Esophagus (tissue), 2 donors: Measurements from ENCODE around the gene ADPRM. TPM values are rescaled to one million over a fixed set of nuclear protein-coding genes. Genes with fewer than 3 reads are reported as not detected.
"Not testable (repeated sequence)": the region's sequence is repeated elsewhere in the genome, so short reads cannot be mapped to it uniquely, and the experiment has no call there.

ENCODE experiments used
- H3K27ac ChIP-seq, 2 donors: one replicate each; pipeline ENCODE4 v1.5.1; 2013; ENCODE audit warnings: low read depth in 2 of 2, mild to moderate bottlenecking in 2 of 2, inconsistent platforms in 1 of 2, low read length in 1 of 2, moderate library complexity in 1 of 2
- H3K27me3 ChIP-seq, 2 donors: one replicate each; pipeline ENCODE4 v1.6.1; 2013; ENCODE audit warnings: low read length in 2 of 2, control low read depth in 1 of 2, mild to moderate bottlenecking in 1 of 2; ENCODE audit not compliant: insufficient read depth in 2 of 2, control insufficient read depth in 1 of 2
- H3K36me3 ChIP-seq, 2 donors: one replicate each; pipeline ENCODE4 v1.6.1; 2013; ENCODE audit warnings: low read length in 1 of 2; ENCODE audit not compliant: control insufficient read depth in 2 of 2, insufficient read depth in 2 of 2
- H3K4me1 ChIP-seq, 2 donors: one replicate each; pipeline ENCODE4 v1.6.1; 2013; ENCODE audit warnings: low read length in 1 of 2; ENCODE audit not compliant: control insufficient read depth in 2 of 2, insufficient read depth in 2 of 2
- H3K4me3 ChIP-seq, 2 donors: one replicate each; pipeline ENCODE4 v1.5.1; 2013; ENCODE audit warnings: low read length in 2 of 2, mild to moderate bottlenecking in 2 of 2, low read depth in 1 of 2, moderate library complexity in 1 of 2
- H3K9me3 ChIP-seq, 2 donors: one replicate each; pipeline ENCODE4 v1.6.1; 2013; ENCODE audit warnings: mild to moderate bottlenecking in 2 of 2, low read depth in 1 of 2, low read length in 1 of 2, moderate library complexity in 1 of 2; ENCODE audit not compliant: control insufficient read depth in 2 of 2, insufficient read depth in 1 of 2
- WGBS, 2 donors: extraction: QIAGEN DNeasy Blood & Tissue Kit; methylation state at CpG; one replicate each; pipeline ENCODE4 v1.1.7; 2013; 5-methylcytosine and 5-hydroxymethylcytosine counted together
- polyA plus RNA-seq, 2 donors: library from polyadenylated mRNA; stranded (reverse); fragments of 200-250 nt; gene quantifications; one replicate each; pipeline ENCODE4 v1.2.3, GENCODE V29; 2013
- donor health status: healthy with polysubstance abuse.
- donor health status: Bipolar disorder and iron deficiency.

The ADPRM gene
- polyA plus RNA-seq, 2 donors = 3.5 to 6.5 TPM

GRCh38 chr17:10695875-10696407 is 1.5 kb upstream of the ADPRM start:
- peak overlapping the region; percentile 14 to 94 for H3K4me3 ChIP-seq
- WGBS, 2 donors = 80 to 87% methylated on average over 17 of the region's 17 CpGs
- not testable (repeated sequence) for H3K27ac ChIP-seq

GRCh38 chr17:10698096-10698818 is 863 bp downstream of the ADPRM start:
- Histone ChIP-seq H3K9me3 (no peaks in the 10 kb centered on the region), H3K4me3 (peak overlapping the region; percentile 94 to 99), H3K4me1 (peaks cover 0 to 6% of the 10 kb centered on the region in 2 donors), H3K27ac (peak overlapping the region; percentile 13 to 96), H3K36me3 (no peaks in the 10 kb centered on the region), H3K27me3 (no peaks in the 10 kb centered on the region)
- 7 to 9% methylated on average over 18 of the region's 18 CpGs for WGBS, 2 donors

More at GRCh38 chr17:10695875-10696407, 1.5 kb upstream of the ADPRM start:
- not testable (repeated sequence) for H3K4me1 ChIP-seq, H3K27me3 ChIP-seq, H3K36me3 ChIP-seq, H3K9me3 ChIP-seq

GRCh38 chr17:10699856-10700255 is 2.5 kb downstream of the ADPRM start:
- Histone ChIP-seq H3K4me3 (no peak overlapping the region), H3K9me3 (no peaks in the 10 kb centered on the region), H3K36me3 (peaks cover 0 to 1% of the 10 kb centered on the region in 2 donors), H3K4me1 (peaks cover 0 to 6% of the 10 kb centered on the region in 2 donors), H3K27me3 (no peaks in the 10 kb centered on the region), H3K27ac (no peak overlapping the region)
- 73 to 91% methylated on average over 1 of the region's 1 CpG for WGBS, 2 donors

DNA sequence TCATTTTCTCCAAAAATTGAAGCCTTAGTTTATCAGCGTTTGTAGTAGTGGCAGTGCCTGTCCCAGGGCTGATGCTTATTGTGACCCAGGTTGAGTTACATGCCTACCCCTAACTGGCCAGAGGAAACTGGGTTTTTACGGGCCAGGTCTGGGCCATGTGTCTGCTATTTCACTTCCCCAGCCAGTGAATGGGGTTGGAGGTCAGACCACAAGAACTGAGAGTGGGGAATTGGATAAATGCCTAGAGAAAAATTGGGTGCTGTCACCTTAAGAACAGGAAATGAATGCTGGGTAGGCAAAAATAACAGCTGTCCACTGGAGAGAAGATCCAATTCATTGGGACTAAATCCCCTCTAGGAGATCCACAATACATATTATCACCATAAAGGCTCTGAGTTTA is 5.2 kb downstream of the ADPRM start:
- Histone ChIP-seq H3K27me3 (no peaks in the 10 kb centered on the region), H3K4me3 (no peak overlapping the region), H3K4me1 (peaks cover 0 to 5% of the 10 kb centered on the region in 2 donors), H3K27ac (no peak overlapping the region), H3K9me3 (no peaks in the 10 kb centered on the region), H3K36me3 (peaks cover 0 to 2% of the 10 kb centered on the region in 2 donors)
- 73% methylated on average over 2 of the region's 2 CpGs for WGBS, 2 donors

DNA sequence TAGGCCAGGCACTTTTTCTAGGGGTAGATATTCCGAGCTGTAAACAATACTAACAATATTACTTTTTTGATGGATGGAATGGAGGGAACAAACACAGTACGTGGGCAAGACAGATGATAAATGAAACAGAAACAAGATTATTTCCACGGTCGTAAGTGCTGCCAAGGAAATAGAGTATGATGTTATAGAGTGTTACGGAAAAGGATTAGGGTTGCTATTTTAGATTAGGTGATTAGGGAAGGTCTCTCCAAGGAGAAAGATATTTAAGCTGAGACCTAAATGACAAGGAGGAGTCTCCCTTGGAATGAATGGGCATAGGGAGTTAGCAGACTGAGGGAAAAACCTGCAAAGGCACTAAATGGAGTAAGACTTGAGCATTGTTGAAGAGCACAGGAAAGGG is 8.3 kb downstream of the ADPRM start:
- Histone ChIP-seq H3K27ac (no peak overlapping the region), H3K4me1 (peaks cover 0 to 3% of the 10 kb centered on the region in 2 donors), H3K27me3 (no peaks in the 10 kb centered on the region), H3K4me3 (no peak overlapping the region), H3K36me3 (peaks cover 2 to 7% of the 10 kb centered on the region in 2 donors), H3K9me3 (no peaks in the 10 kb centered on the region)
- WGBS, 2 donors = 86% methylated on average over 5 of the region's 5 CpGs

GRCh38 chr17:10713318-10713717 is 15.9 kb downstream of the ADPRM start:
- Histone ChIP-seq H3K27me3 (no peaks in the 10 kb centered on the region), H3K36me3 (peaks cover 4 to 15% of the 10 kb centered on the region in 2 donors), H3K4me3 (no peak overlapping the region), H3K9me3 (no peaks in the 10 kb centered on the region), H3K27ac (no peak overlapping the region), H3K4me1 (no peaks in the 10 kb centered on the region)
- 88 to 97% methylated on average over 2 of the region's 2 CpGs for WGBS, 2 donors

DNA sequence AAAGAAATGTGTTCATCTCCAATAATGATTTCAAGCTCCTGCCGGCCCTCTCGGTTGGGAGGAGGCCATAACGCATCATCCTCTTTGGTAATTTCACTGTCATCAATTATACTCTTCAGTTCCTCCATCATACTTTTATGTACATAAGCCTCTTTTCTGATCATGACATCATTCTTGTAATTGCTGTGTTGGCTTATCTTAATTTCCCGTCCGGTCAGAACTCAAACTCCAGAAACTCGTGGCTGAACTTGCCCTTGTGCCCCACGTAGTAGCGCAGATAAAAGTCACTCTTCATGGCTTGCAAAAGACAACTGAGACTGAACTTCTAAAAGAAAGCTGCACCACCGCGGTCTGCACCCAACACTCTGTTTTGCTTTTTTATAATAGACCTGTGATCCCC is 18.8 kb downstream of the ADPRM start:
- 82 to 90% methylated on average over 10 of the region's 10 CpGs for whole genome bisulfite sequencing, 2 donors

GRCh38 chr17:10718547-10718946 is 21.2 kb downstream of the ADPRM start:
- H3K36me3 ChIP-seq = peaks cover 0 to 2% of the 10 kb centered on the region in 2 donors
- H3K27ac ChIP-seq = no peak overlapping the region
- 33 to 51% methylated on average over 1 of the region's 1 CpG for WGBS, 2 donors
- no peak overlapping the region for H3K4me3 ChIP-seq
- H3K9me3 ChIP-seq = no peaks in the 10 kb centered on the region
- no peaks in the 10 kb centered on the region for H3K4me1 ChIP-seq
- H3K27me3 ChIP-seq = no peaks in the 10 kb centered on the region

More for the DNA sequence above, 18.8 kb downstream of the ADPRM start:
- H3K9me3 ChIP-seq = no peaks in the 10 kb centered on the region
- H3K27ac ChIP-seq = no peak overlapping the region
- H3K4me1 ChIP-seq = no peaks in the 10 kb centered on the region
- H3K27me3 ChIP-seq = no peaks in the 10 kb centered on the region
- H3K36me3 ChIP-seq = peaks cover 2 to 7% of the 10 kb centered on the region in 2 donors
- H3K4me3 ChIP-seq = no peak overlapping the region

DNA sequence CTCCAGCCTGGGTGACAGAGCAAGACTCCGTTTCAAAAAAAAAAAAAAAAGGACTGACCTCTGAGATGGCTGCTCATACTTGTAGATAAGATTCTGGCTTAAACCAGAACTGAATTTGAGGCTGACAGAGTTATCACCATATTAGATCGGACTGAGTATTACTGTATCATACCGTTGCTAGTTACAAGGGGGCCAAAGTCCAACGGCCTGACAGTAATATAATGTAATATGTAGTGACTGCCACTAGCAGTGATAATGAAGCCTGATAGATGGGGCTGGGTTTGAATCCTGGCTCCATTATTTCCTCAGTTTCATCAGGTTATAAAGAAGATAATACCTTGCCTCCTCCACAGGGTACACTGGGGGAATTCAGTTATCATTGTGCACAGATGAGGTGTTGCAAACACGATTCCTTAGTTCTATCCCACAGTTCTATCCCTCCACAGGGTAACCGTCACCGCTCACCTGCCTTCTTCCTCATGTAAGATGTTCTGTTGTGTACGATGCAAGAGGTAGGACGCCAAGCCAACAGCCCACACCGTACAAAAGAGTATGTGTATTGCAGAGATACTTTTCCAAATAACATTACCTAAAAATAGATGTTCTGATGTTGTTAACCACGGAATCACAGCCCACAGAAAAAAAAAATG is 27.3 kb downstream of the ADPRM start:
- Histone ChIP-seq H3K9me3 (no peaks in the 10 kb centered on the region), H3K27me3 (no peaks in the 10 kb centered on the region), H3K27ac (no peak overlapping the region), H3K4me3 (no peak overlapping the region), H3K4me1 (no peaks in the 10 kb centered on the region), H3K36me3 (peaks cover 2 to 3% of the 10 kb centered on the region in 2 donors)
- 83 to 91% methylated on average over 11 of the region's 11 CpGs for WGBS, 2 donors
